Effector CD8-positive, alpha-beta T cell (primary cell): Measurements from ENCODE around the gene CCSER1.

Source experiments
- DNase-seq: peaks from one replicate; lab custom pipeline; 2025; lab: John Stamatoyannopoulos, UW

CCSER1 gene

DNA sequence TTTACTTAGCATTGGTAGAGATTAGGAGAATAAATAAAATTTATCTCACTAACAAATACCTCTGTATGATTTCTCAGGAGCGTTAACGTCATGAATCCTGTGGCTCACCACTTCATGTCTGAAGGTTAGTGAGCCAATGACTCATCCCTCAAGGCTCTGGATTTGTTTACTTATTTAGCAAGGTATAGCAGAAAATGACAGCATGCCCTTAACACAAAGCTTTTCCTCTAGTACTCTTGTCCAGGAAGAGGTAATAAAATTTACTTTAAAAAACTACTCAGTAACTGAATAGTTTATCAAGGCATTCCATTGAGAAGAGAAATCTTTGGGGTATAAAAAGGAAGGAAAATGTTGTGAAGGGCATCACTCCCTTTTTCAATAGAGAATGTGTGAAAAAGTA, 823.8 kb downstream of the CCSER1 start:
- no peak for DNase-seq

DNA sequence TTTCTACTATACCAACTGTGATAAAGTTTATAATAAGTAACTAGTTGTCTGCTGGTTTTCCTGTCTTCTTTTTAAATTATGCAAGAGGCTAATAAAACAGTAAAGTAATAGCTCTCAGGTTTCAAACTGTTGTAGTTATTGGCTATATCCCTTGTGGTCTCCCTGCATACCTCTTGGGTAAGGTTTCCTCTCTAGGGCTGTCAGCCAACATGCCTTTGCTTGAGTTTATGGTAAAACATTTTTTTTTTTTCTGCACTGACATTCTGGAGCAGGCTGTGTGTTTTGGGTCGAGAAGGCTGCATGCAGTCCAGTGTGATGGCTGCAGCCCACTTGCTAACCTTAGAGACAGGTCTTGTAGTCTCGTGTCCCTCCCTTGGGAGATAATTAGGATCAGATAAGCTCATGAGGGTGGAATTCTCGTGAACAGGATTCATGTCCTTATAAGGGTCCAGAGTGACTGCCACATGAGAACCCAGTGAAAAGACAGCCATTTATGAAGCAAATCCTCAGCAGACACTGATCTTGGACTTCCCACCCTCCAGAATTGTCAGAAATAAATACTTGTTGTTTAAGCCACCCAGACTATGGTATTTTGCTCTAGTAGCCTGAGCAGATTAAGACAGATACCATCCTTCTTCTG, 831.2 kb downstream of the CCSER1 start:
- no peak for DNase-seq

- DNase-seq, result no peak
Observed at GRCh38 chr4:90960433-90960832, 833.2 kb downstream of the CCSER1 start.

GRCh38 chr4:90960840-90961239, 833.6 kb downstream of the CCSER1 start:
- DNase-seq, result no peak

- no peak for DNase-seq
Observed at GRCh38 chr4:90970021-90970420, 842.8 kb downstream of the CCSER1 start.

- DNase-seq, result no peak
Observed at GRCh38 chr4:90977726-90978125, 850.5 kb downstream of the CCSER1 start.

DNA sequence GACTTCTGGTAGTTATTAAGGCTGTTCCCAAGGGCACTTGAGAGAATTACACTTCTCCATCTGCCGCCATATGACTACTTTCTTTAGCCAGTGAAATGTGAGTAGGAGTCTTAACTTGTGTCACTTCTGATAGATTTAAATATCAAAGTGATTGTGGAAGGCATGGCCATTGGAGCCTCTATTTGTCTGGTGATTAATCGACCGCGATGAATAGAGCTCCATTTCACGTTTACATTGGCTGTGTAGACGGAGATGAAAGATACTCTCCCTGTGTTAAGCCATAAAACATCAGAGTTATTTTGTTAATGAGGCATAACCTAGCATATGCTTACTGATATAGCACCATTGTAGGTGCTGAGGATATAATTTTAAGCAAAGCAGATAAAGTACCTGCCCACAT, 852.4 kb downstream of the CCSER1 start:
- DNase-seq, result no peak

DNA sequence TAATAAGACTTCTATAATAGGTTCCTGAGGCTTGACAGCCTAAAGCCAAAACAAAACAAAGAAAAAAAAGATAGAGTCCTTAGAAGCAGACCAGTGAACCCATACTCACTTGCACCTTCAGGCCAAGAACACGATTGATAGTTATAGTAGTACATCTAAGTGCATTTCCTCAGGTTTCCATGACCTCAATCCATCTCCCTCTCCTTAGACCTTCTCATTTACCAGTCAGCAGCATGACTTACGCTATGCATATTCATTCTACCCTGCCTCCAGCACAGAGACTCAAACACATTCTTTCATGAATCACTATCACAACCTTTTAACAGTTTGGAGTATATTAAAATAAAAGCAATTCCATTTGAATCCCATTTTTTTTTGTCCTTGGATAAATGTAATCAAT, 855.6 kb downstream of the CCSER1 start:
- DNase-seq, result no peak

DNA sequence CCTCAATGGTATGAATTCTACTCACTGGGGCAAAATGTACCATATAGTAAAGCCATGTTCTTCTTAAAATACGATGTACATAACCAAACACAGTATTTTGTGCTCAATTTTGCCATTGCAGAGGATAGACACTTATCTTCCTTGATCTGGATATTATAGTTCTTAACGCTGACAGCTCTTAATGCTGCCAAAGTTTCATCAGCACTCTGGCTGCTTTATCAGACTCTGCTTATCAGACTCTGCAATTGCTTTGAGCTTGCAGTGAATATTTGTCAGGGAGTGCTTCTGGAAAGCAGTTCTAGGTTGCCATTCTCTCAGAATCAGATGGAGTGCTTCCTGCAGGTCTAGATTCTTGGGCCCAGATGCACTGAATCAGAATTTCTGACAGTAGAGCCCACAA, 863.1 kb downstream of the CCSER1 start:
- no peak for DNase-seq

- DNase-seq, result no peak
Observed at GRCh38 chr4:90992213-90992612, 865.0 kb downstream of the CCSER1 start.

DNA sequence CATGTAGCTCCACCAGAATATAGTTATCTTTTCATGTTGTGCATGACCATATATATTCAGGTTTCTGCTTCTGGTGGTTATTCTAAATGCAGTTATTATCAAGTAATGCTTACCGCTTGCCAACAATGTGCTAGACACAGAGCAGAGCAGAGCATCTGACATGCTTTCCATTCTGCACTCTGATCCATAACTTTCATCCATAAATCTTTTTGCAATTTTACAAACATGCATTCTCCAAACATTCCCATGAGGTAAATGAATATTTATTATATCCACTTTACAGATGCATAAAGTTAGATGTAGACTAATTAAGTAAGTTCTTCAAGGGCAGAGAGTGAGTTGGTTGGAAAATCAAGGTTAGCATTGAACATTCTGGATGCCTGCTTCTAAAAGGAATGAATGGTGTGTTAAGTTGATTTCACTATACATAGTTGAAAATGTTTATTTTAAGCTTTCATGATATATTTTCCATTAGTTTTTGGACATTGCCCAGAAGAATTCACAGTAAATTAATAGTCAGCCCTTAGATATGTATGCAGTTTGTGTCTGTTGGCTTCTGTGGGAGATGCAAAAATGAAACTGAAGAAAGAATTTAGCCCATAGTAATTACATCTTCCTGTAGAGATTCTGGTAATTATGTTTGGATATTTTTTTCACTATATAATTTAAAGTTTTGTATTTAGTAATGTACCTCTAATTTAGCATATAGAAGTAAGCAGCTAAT, 867.8 kb downstream of the CCSER1 start:
- DNase-seq, result no peak

GRCh38 chr4:90995996-90996395, 868.8 kb downstream of the CCSER1 start:
- DNase-seq, result no peak

DNA sequence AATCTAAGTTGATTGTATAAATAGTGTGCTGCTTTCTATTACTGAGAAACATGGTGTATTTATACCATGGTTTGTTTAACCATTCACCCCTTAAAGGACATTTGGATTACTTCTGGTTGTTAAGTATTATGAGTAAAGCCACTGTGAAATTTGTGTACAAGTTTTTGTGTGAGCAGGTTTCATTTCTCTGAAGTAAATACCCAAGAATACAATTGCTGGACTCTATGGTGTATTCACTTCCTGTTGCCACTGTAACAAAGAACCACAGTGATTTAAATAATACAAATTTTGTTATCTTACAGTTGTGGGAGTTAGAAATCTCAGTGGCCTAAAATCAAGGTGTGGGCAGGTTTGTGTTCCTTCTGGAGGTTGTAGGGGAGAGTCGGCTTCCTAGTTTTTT, 869.6 kb downstream of the CCSER1 start:
- DNase-seq, result no peak

DNA sequence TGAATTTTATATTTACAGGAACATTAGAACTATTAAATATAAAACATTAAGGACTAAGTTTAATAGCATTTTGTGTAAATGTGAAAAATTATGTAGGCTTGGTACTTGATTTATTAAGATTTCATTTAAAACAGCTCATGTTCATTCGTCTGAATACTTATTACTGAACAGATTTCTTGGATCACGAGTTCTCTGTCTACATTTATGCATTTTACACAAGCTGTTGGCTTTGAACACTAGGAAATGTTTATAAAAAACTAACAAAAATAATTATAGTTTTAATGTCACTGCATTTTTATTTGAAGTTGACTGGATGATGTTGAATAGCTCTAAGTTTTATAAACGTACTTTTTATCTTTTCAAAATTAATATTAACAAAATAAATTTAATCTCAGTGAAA, 888.7 kb downstream of the CCSER1 start:
- no peak for DNase-seq

- DNase-seq, result no peak
Observed at GRCh38 chr4:91019513-91019912, 892.3 kb downstream of the CCSER1 start.

DNA sequence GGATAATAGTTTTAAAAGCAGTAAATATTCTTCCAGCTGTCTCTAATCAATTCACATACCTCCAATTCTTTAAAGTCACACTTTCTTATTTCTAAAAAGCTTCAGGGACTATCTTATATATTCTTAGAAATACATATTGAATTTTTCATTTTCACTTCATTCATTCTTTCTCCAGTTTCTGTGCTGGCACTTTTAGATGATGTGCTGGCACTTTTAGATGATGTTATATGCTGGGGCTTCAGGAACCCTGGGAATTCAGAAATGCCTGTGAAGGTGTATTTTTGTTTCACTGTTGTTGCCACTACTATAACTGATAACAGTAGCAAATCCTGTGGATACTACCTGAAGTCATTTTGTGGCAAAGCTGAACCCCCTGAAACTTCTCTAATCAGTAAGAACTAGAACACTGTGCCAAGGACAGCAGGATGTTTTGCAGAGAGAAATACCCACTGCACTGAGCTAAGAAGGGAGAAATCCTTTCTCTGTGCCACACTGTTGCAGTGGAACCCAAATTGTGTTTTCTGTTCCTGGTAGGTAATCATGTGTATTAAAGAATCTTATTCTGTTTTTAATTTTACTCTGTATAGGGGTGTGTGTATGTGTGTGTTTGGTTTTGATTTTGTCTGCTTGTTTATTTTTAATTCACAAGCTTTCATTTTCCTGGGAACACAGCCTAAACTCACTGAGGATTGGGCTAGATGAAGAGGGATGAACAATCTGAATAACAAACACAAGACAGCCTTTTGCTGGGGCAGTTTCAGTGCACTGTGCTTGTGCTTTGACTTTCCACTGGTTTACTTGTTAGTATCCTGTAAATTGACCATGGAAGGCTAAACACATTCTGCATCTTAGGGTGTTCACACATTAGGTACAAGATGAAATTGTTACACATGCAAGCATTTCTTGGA, 898.3 kb downstream of the CCSER1 start:
- DNase-seq, result no peak

- no peak for DNase-seq
Observed at GRCh38 chr4:91028228-91028627, 901.0 kb downstream of the CCSER1 start.

- DNase-seq, result no peak
Observed at GRCh38 chr4:91031761-91032160, 904.6 kb downstream of the CCSER1 start.

DNA sequence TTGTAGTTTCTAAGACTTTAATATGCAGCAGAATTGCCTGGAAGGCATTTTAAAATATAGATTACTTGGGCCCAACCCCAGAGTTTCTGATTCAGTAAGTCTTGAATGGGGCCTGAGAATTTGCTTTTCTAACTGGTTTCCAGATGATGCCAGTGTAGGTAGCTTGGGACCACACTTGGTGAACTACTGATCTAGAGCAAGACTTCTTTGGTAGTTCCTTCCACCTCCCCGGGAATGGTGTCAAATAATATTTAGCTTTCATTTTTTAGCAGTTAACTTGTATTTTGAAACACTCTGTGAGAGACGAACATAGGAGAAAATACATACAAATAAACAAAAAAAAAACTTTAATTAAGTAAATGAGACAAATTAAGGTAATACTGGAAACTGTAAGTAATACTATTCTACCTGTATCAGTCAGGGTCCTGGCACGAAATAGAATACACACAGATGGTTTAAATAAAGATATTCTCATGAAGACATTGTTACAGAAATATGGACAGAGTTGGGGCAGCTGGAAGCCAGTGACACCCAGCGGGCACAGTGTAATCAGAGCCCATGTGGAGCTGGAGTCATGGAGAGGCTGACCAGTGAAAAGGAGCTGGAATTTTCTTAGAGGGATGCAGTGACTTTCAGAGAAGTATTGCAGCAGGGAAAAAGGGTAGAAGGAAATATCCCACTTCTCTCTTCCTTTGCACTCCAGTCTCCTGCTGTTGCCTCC, 905.7 kb downstream of the CCSER1 start:
- no peak for DNase-seq

GRCh38 chr4:91035276-91035675, 908.1 kb downstream of the CCSER1 start:
- no peak for DNase-seq

DNA sequence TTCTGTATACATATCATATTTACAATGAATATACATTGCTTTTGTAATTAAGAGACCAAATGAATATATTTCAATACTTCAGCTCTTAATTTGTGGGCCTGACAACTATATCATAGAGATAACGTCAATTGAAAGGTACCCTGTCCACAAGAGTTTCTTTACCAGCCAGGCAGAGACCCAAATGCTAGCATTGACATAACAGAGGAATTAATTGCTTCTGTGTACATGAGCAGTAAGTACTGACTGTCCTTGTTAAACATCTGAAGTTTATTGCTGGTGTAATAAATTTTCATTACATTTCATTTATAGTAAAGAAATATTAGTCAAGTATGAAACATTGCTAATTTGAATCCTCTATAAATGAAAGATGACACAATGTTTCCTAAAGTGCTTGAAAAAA, 910.8 kb downstream of the CCSER1 start:
- DNase-seq, result no peak

DNA sequence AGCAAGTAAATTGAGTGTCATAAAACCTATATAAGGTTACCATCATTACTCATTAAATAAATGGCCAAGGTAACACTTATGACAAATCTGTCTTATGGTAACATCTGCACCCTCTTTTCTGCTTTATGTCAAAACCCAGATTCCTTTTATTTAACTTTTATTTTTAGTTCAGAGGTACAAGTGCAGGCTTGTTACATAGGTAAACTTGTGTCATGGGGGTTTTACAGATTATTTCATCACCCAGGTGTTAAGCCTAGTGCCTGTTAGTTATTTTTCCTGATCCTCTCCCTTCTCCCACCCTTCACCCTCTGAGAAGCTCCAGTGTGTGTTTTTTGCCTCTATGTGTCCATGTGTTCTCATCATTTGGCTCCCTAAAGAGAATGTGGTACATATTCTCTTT, 930.7 kb downstream of the CCSER1 start:
- no peak for DNase-seq
